Stimulated activated CD8-positive, alpha-beta memory T cell treated with anti-CD3 and anti-CD28 coated beads, Interleukin-7, amount 100 ng/mL, for 1 hour (primary cell): ENCODE results near the gene SF3B6.
A peak's percentile ranks its signal among the peaks of the same experiment; 100 is the strongest.
"Not testable (repeated sequence)": the region's sequence is repeated elsewhere in the genome, so short reads cannot be mapped to it uniquely, and the experiment has no call there.

Experiments
- DNase-seq, 2 donors: peaks; one replicate each; pipeline ENCODE4 v3.0.0-alpha.2; 2020; ENCODE audit warnings: low read depth in 2 of 2

SF3B6 gene

GRCh38 chr2:24050041-24050979 is 25.8 kb downstream of the SF3B6 start:
- no peak for DNase-seq

DNA sequence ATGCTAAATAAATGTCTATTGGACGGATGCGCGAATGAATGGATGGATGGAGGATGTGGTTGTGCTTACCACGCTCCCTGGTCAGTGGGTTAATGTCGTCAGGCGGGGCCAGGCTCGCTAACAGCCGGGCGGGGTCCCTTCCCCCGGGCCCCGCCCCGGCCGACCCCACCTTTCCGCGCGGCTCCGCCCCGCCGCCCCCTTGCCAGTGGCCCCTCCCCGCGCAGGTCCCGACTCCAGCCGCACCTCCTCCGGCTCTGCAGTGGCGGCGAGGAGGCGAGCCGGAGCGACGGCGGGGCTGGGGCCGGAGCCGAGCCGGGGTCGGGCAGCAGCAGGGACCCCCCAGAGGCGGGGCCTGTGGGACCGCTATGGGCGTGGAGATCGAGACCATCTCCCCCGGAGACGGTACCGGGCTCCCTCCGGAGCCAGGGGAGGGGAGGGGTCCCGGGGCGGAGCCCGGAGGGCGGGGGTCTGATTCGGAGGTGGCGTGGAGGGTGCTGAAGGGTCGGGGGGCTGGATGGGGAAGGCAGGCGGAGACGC is 26.6 kb downstream of the SF3B6 start, which contains the start of gene FKBP1B:
Gene FKBP1B (plus strand): TSS at position 257 of the 537 bp plus-strand sequence. CDS start 109 bp downstream, at position 366.
- peak in 1 of 2 donors; percentile 25 for DNase-seq

DNA sequence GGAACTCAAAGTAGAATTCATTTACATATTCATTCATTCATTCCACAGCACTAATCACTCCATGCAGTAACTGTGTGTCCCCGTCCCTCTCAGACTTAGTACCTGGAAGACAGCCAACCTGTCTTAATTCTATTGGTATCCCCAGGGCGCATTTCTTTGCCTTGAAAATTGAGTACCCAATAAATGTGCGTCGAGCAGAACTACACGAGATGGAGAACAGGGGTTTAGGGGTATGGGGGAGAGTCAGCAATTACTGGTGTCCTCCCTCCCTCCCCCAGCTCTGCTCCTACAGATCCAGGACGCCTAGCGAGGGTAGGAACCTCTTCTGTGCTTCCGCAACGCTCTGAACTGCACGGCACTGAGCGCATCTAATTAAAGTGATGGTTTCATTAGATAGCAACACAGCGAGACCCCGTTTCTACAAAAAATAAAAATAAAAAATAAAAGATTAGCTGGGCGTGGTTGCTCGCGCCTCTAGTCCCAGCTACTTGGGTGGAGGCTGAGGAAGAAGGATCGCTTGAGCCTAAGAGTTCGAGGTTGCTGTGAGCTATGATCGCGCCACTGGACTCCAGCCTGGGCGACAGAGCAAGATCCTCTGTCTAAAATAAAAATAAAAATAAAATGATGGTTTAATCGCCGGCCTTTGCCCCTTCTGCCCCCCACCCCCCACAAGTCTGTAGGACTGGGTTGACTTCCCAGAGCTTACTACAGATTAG is 27.2 kb downstream of the SF3B6 start:
- DNase-seq: no peak

- no peak for DNase-seq
These were observed 28.5 kb downstream of the SF3B6 start for GRCh38 chr2:24047703-24048033.

DNA sequence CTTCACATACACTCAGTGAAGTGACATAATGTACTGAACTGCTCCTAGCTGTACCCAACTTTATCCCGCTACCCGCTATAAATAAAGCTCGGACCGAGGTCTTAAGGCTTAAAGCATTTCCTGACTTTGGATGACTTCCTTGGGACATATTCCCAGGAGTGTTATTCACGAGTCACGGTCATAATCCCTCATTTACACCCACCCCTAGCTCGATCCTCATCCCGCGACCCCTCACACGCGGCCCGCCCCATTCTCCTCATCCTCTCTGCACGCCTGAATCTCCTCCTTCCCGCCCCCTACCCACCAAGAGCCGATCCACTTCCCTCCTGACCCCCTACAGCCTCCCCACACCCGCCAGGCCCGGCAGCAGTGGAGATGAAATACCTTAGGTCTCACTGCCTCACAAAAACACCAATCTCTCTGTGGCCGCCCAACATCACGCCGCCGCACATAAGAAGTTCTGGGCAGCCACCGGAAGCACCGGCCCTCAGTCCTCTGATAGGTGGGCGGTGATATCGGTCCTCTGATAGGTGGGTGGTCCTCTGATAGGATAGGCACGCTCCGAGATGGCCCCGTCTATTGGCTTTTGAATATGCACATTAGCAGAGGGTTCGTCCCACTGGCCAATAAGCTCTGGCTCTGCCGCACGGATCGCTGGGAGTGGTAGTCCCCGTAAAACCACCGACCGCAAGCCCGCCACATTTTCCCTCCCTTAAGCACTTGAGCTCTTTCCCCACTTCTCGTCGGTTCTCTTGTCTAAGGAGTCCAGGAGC is 29.0 kb downstream of the SF3B6 start, which contains the start of gene WDCP:
Gene WDCP (minus strand): TSS at position 462 of the 773 bp plus-strand sequence. CDS start 7,897 bp downstream, outside the sequence.
- peak; percentile 86 for DNase-seq

DNA sequence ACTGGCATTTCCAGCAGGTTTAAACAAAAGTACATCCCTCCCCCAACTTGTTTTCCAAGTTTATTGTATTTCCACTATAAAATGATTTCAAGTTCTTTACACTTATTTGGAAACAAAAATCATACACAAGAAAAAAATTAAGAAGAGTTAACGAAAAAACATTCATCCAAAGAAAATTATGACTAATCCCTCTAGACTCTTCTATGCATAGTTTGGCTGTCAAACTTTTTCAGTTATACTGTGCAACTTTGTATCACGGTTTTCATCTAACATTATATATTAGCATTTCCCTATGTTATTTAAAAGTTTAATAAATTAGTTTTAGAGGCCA is 29.6 kb downstream of the SF3B6 start:
- no peak for DNase-seq

GRCh38 chr2:24045511-24046508 is 30.3 kb downstream of the SF3B6 start:
- no peak for DNase-seq

DNA sequence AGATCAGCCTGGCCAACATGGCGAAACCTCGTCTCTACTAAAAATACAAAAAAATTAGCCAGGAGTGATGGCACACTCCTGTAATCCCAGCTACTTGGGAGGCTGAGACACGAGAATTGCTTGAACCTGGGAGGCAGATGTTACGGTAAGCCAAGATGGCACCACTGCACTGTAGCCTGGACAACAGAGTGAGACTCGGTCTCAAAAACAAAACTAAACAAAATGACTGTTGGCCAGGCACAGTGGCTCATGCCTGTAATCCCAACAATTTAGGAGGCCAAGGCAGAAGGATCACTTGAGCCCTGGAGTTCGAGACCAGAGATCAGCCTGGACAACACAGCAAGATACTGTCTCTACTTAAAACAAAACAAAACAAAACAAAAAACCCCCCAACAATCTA is 33.0 kb downstream of the SF3B6 start:
- not testable (repeated sequence) for DNase-seq

- DNase-seq: no peak
These were observed 35.6 kb downstream of the SF3B6 start for GRCh38 chr2:24040511-24040910.

GRCh38 chr2:24038786-24039499 is 37.2 kb downstream of the SF3B6 start:
- no peak for DNase-seq

DNA sequence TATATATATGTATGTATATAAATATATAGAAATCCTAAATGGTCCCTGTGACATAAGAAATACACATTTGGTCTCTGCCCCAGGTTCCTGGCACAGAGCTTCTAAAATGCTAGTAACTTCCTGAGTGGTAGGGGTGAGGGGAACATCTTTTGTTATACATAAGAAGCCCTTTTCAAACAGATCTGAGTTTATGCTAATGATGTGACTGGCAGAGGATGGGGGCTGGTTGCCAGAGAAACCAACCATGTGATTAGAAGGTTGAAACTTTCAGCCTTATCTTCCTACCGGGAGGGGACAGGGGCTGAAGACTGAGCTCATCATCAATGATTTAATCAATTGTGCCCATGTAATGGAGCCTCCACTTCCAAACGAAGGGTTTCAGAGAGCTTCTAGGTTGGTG is 49.9 kb downstream of the SF3B6 start:
- DNase-seq: no peak

- no peak for DNase-seq
These were observed 51.0 kb downstream of the SF3B6 start for GRCh38 chr2:24024996-24025663.

GRCh38 chr2:24024018-24024417 is 52.1 kb downstream of the SF3B6 start:
- no peak for DNase-seq

GRCh38 chr2:24022975-24023575 is 53.1 kb downstream of the SF3B6 start:
- DNase-seq: no peak

DNA sequence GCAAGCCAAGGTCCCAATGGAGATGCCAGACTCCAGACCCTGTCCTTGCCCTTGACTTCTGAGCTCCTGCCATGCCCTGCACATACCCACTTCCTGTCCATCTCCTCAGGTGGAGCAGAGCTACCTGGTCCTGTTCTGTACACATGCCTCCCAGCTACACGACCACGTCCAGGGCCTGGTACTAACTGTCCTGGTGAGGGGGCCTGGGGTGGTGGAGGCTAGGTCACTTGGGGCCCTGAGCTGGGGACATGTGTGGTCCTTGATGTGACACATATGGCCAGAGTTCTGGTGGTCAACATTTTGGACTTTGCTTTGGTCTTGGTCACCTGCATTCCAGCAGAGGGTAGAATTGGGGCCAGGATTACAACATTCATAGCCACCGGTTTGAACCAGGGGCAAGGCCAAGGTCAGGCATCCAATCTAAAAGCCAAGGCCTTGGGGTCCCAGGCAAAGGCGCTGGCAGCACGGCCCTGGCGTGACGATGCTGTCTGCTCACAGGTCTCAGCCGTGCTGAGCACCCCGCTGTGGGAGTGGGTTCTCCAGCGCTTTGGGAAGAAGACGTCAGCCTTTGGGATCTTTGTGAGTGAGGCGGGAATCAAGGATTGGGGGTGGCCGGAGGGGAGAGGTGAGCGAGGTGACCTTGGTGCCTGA is 53.7 kb downstream of the SF3B6 start:
- DNase-seq: no peak

- DNase-seq: no peak
These were observed 54.8 kb downstream of the SF3B6 start for GRCh38 chr2:24021122-24021998.

GRCh38 chr2:24020244-24020643 is 55.9 kb downstream of the SF3B6 start:
- no peak for DNase-seq
